Small intestine (tissue), 7 donors: Measurements from ENCODE around the gene LRFN2. TPM values are rescaled to one million over a fixed set of nuclear protein-coding genes. Genes with fewer than 3 reads are reported as not detected.

ENCODE experiments used
- DNase-seq, 2 donors: peaks; one replicate each; pipeline versions ENCODE4 v3.0.0 to v3.0.0-alpha.2; 2013
- FAIRE-seq: peaks from 2 replicates; lab custom pipeline; 2012; peaks lifted over from hg19 to GRCh38; lab: Jason Lieb, UNC
- H3K27ac ChIP-seq, 3 donors: one replicate each; pipeline ENCODE4 v1.5.1; 2013; ENCODE audit warnings: low read length in 2 of 3, mild to moderate bottlenecking in 2 of 3, control low read depth in 1 of 3, inconsistent platforms in 1 of 3, low read depth in 1 of 3, moderate library complexity in 1 of 3
- H3K27me3 ChIP-seq, 3 donors: one replicate each; pipeline ENCODE4 v1.6.1; 2013; ENCODE audit warnings: low read length in 3 of 3, inconsistent platforms in 1 of 3; ENCODE audit not compliant: control insufficient read depth in 3 of 3, insufficient read depth in 3 of 3
- H3K36me3 ChIP-seq, 3 donors: one replicate each; pipeline ENCODE4 v1.6.1; 2013; ENCODE audit warnings: low read length in 3 of 3, inconsistent platforms in 1 of 3, low read depth in 1 of 3, mild to moderate bottlenecking in 1 of 3, moderate library complexity in 1 of 3; ENCODE audit not compliant: control insufficient read depth in 3 of 3, insufficient read depth in 2 of 3
- H3K4me1 ChIP-seq, 3 donors: one replicate each; pipeline ENCODE4 v1.6.1; 2013; ENCODE audit warnings: low read length in 2 of 3, inconsistent platforms in 1 of 3, low read depth in 1 of 3, mild to moderate bottlenecking in 1 of 3, moderate library complexity in 1 of 3; ENCODE audit not compliant: control insufficient read depth in 3 of 3, insufficient read depth in 2 of 3
- H3K4me3 ChIP-seq, 3 donors: one replicate each; pipeline ENCODE4 v1.5.1; 2013; ENCODE audit warnings: low read length in 3 of 3, control low read depth in 1 of 3, inconsistent platforms in 1 of 3, low read depth in 1 of 3, mild to moderate bottlenecking in 1 of 3, moderate library complexity in 1 of 3
- H3K9me3 ChIP-seq, 2 donors: one replicate each; pipeline ENCODE4 v1.6.1; 2013; ENCODE audit warnings: low read depth in 1 of 2, low read length in 1 of 2; ENCODE audit not compliant: control insufficient read depth in 2 of 2, insufficient read depth in 1 of 2
- WGBS, 3 donors: extraction: QIAGEN DNeasy Blood & Tissue Kit; methylation state at CpG; one replicate each; pipeline ENCODE4 v1.1.7; 2013; 5-methylcytosine and 5-hydroxymethylcytosine counted together
- polyA plus RNA-seq, 4 donors: library from polyadenylated mRNA; stranded (reverse) in 3 of 4; unstranded in 1 of 4; fragments of 200-250 nt in 3 of 4; fragments of 120-200 nt in 1 of 4; gene quantifications; one replicate each; pipeline versions ENCODE4 v1.2.1 to v1.2.3, GENCODE V29; 2013
- donor health status: healthy with polysubstance abuse.
- donor health status: control.
- donor health status: control.
- donor health status: Bipolar disorder and iron deficiency.
- donor health status: healthy.

LRFN2 gene
- polyA plus RNA-seq, 4 donors, result 0.22 to 0.40 TPM; not detected in 2

- Histone ChIP-seq H3K4me3 (no peak overlapping the region), H3K36me3 (no peaks in the 10 kb centered on the region), H3K4me1 (no peaks in the 10 kb centered on the region), H3K27me3 (peaks cover 0 to 3% (median 2%) of the 10 kb centered on the region in 3 donors), H3K27ac (no peak overlapping the region), H3K9me3 (no peaks in the 10 kb centered on the region)
- no peak for FAIRE-seq
- WGBS, 3 donors, result 80 to 89% (median 87%) methylated on average over 3 of the region's 3 CpGs
- no peak for DNase-seq
These were observed 82.9 kb downstream of the LRFN2 start for GRCh38 chr6:40504274-40504673.

GRCh38 chr6:40500227-40500626, 86.9 kb downstream of the LRFN2 start:
- H3K9me3 ChIP-seq, result no peaks in the 10 kb centered on the region
- no peak for DNase-seq
- peaks cover 0 to 3% (median 2%) of the 10 kb centered on the region in 3 donors for H3K27me3 ChIP-seq
- H3K36me3 ChIP-seq, result no peaks in the 10 kb centered on the region
- no peak overlapping the region for H3K27ac ChIP-seq
- no peaks in the 10 kb centered on the region for H3K4me1 ChIP-seq
- WGBS, 3 donors, result 72 to 74% (median 72%) methylated on average over 4 of the region's 4 CpGs
- no peak overlapping the region for H3K4me3 ChIP-seq
- FAIRE-seq, result no peak

GRCh38 chr6:40499215-40499614, 87.9 kb downstream of the LRFN2 start:
- no peak for DNase-seq
- Histone ChIP-seq H3K27me3 (peaks cover 0 to 3% (median 2%) of the 10 kb centered on the region in 3 donors), H3K4me1 (no peaks in the 10 kb centered on the region), H3K4me3 (no peak overlapping the region), H3K36me3 (no peaks in the 10 kb centered on the region), H3K9me3 (no peaks in the 10 kb centered on the region), H3K27ac (no peak overlapping the region)
- no peak for FAIRE-seq
- 52 to 74% (median 69%) methylated on average over 8 of the region's 8 CpGs for WGBS, 3 donors

- no peak overlapping the region for H3K4me3 ChIP-seq
- WGBS, 3 donors, result 93 to 95% (median 95%) methylated on average over 1 of the region's 1 CpG
- no peaks in the 10 kb centered on the region for H3K36me3 ChIP-seq
- no peaks in the 10 kb centered on the region for H3K4me1 ChIP-seq
- H3K27me3 ChIP-seq, result peaks cover 0 to 5% (median 2%) of the 10 kb centered on the region in 3 donors
- no peak for FAIRE-seq
- no peak overlapping the region for H3K27ac ChIP-seq
- no peak for DNase-seq
- H3K9me3 ChIP-seq, result no peaks in the 10 kb centered on the region
These were observed 89.0 kb downstream of the LRFN2 start for GRCh38 chr6:40498148-40498547.

GRCh38 chr6:40492187-40492586, 95.0 kb downstream of the LRFN2 start:
- no peaks in the 10 kb centered on the region for H3K9me3 ChIP-seq
- H3K27me3 ChIP-seq, result peaks cover 0 to 8% (median 1%) of the 10 kb centered on the region in 3 donors
- H3K27ac ChIP-seq, result no peak overlapping the region
- FAIRE-seq (no peak), DNase-seq (no peak)
- H3K4me1 ChIP-seq, result no peaks in the 10 kb centered on the region
- H3K4me3 ChIP-seq, result no peak overlapping the region
- 33 to 58% (median 54%) methylated on average over 6 to 7 of the region's 7 CpGs for WGBS, 3 donors
- no peaks in the 10 kb centered on the region for H3K36me3 ChIP-seq

GRCh38 chr6:40490508-40490907, 96.7 kb downstream of the LRFN2 start:
- FAIRE-seq (no peak), DNase-seq (no peak)
- no peak overlapping the region for H3K27ac ChIP-seq
- no peaks in the 10 kb centered on the region for H3K4me1 ChIP-seq
- WGBS, 3 donors, result 91 to 94% (median 91%) methylated on average over 4 of the region's 4 CpGs
- H3K9me3 ChIP-seq, result no peaks in the 10 kb centered on the region
- no peak overlapping the region for H3K4me3 ChIP-seq
- H3K27me3 ChIP-seq, result peaks cover 0 to 8% (median 1%) of the 10 kb centered on the region in 3 donors
- H3K36me3 ChIP-seq, result no peaks in the 10 kb centered on the region

- no peak for DNase-seq
- no peaks in the 10 kb centered on the region for H3K36me3 ChIP-seq
- no peaks in the 10 kb centered on the region for H3K9me3 ChIP-seq
- H3K27ac ChIP-seq, result no peak overlapping the region
- no peak for FAIRE-seq
- H3K4me1 ChIP-seq, result no peaks in the 10 kb centered on the region
- 84 to 87% (median 87%) methylated on average over 9 of the region's 9 CpGs for WGBS, 3 donors
- H3K4me3 ChIP-seq, result no peak overlapping the region
- peaks cover 0 to 8% (median 1%) of the 10 kb centered on the region in 3 donors for H3K27me3 ChIP-seq
These were observed 97.4 kb downstream of the LRFN2 start for GRCh38 chr6:40489798-40490197.

- no peak for DNase-seq
- H3K4me1 ChIP-seq, result no peaks in the 10 kb centered on the region
- H3K27me3 ChIP-seq, result no peaks in the 10 kb centered on the region
- H3K9me3 ChIP-seq, result no peaks in the 10 kb centered on the region
- 81 to 90% (median 85%) methylated on average over 4 of the region's 4 CpGs for WGBS, 3 donors
- no peaks in the 10 kb centered on the region for H3K36me3 ChIP-seq
- H3K4me3 ChIP-seq, result no peak overlapping the region
- no peak overlapping the region for H3K27ac ChIP-seq
- no peak for FAIRE-seq
These were observed 100.6 kb downstream of the LRFN2 start for GRCh38 chr6:40486576-40486975.

GRCh38 chr6:40485795-40486194, 101.4 kb downstream of the LRFN2 start:
- Histone ChIP-seq H3K4me3 (no peak overlapping the region), H3K27ac (no peak overlapping the region), H3K4me1 (no peaks in the 10 kb centered on the region), H3K36me3 (no peaks in the 10 kb centered on the region), H3K27me3 (no peaks in the 10 kb centered on the region), H3K9me3 (no peaks in the 10 kb centered on the region)
- no peak for FAIRE-seq
- no peak for DNase-seq
- 78 to 85% (median 80%) methylated on average over 2 of the region's 2 CpGs for WGBS, 3 donors
